HG03045 (cell line): Measurements from ENCODE around the gene CACNA1F.
A peak's percentile ranks its signal among the peaks of the same experiment; 100 is the strongest.
"Not testable (repeated sequence)": the region's sequence is repeated elsewhere in the genome, so short reads cannot be mapped to it uniquely, and the experiment has no call there.

Experiments
- ATAC-seq: cut with Tn5 transposase; IDR thresholded peaks from one replicate; pipeline ENCODE4 v1.9.1; 2021; ENCODE audit warnings: mild to moderate bottlenecking, moderate library complexity; ENCODE audit not compliant: unreplicated experiment

CACNA1F gene

GRCh38 chrX:49177873-49178480 is 55.2 kb downstream of the CACNA1F start:
- ATAC-seq: no peak

GRCh38 chrX:49177338-49177833 is 55.8 kb downstream of the CACNA1F start:
- no peak for ATAC-seq

- no peak for ATAC-seq
Observed at GRCh38 chrX:49176421-49177326, 56.5 kb downstream of the CACNA1F start.

GRCh38 chrX:49175435-49176274 is 57.5 kb downstream of the CACNA1F start:
- ATAC-seq: no peak

GRCh38 chrX:49174723-49175122 is 58.4 kb downstream of the CACNA1F start:
- no peak for ATAC-seq

GRCh38 chrX:49173544-49173943 is 59.6 kb downstream of the CACNA1F start:
- ATAC-seq: not testable (repeated sequence)

- ATAC-seq: peak; percentile 72
Observed at GRCh38 chrX:49172280-49172780, 60.8 kb downstream of the CACNA1F start.

GRCh38 chrX:49171752-49172279 is 61.3 kb downstream of the CACNA1F start, which contains the start of gene PLP2:
Gene PLP2 (plus strand): TSS chrX:49171898. CDS start chrX:49172001, 103 bp downstream.
- peak; percentile 39 for ATAC-seq

GRCh38 chrX:49167740-49168108 is 65.4 kb downstream of the CACNA1F start:
- ATAC-seq: no peak

GRCh38 chrX:49166914-49167739 is 66.0 kb downstream of the CACNA1F start:
- ATAC-seq: no peak

GRCh38 chrX:49165901-49166881 is 66.9 kb downstream of the CACNA1F start:
- ATAC-seq: no peak

- no peak for ATAC-seq
Observed at GRCh38 chrX:49164589-49165360, 68.4 kb downstream of the CACNA1F start.

- ATAC-seq: peak; percentile 62
Observed at GRCh38 chrX:49163555-49164419, 69.4 kb downstream of the CACNA1F start.

- no peak for ATAC-seq
Observed at GRCh38 chrX:49162620-49163019, 70.5 kb downstream of the CACNA1F start, which contains the start of gene MAGIX. Gene MAGIX (plus strand): TSS chrX:49162758. CDS start chrX:49162890, 132 bp downstream.

GRCh38 chrX:49161632-49162031 is 71.5 kb downstream of the CACNA1F start:
- no peak for ATAC-seq

- ATAC-seq: no peak
Observed at GRCh38 chrX:49160908-49161307, 72.2 kb downstream of the CACNA1F start.

GRCh38 chrX:49157194-49157593 is 75.9 kb downstream of the CACNA1F start:
- ATAC-seq: no peak
